GM18498 (cell line): Measurements from ENCODE around the gene SEC24A.
"Not testable (repeated sequence)": the region's sequence is repeated elsewhere in the genome, so short reads cannot be mapped to it uniquely, and the experiment has no call there.

Experiments used
- ATAC-seq: cut with Tn5 transposase; IDR thresholded peaks from one replicate; pipeline ENCODE4 v1.9.1; 2021; ENCODE audit warnings: mild to moderate bottlenecking, moderate library complexity; ENCODE audit not compliant: unreplicated experiment

The SEC24A gene

GRCh38 chr5:134648425-134649162 is at the start of gene SEC24A:
Gene SEC24A (plus strand): TSS chr5:134648785. CDS start chr5:134649077, 292 bp downstream.
- ATAC-seq: peak; percentile 87

GRCh38 chr5:134599820-134600219 is 48.8 kb upstream of the SEC24A start:
- not testable (repeated sequence) for ATAC-seq

GRCh38 chr5:134600600-134600999 is 48.0 kb upstream of the SEC24A start:
- no peak for ATAC-seq

GRCh38 chr5:134603059-134603458 is 45.5 kb upstream of the SEC24A start:
- peak; percentile 58 for ATAC-seq

- ATAC-seq: no peak
These were observed 43.7 kb upstream of the SEC24A start for GRCh38 chr5:134604908-134605307.

- no peak for ATAC-seq
These were observed 41.9 kb upstream of the SEC24A start for GRCh38 chr5:134606726-134607125.

GRCh38 chr5:134608555-134608954 is 40.0 kb upstream of the SEC24A start:
- ATAC-seq: peak; percentile 40

- ATAC-seq: peak; percentile 60
These were observed 39.2 kb upstream of the SEC24A start for GRCh38 chr5:134609232-134609851.

GRCh38 chr5:134610725-134611124 is 37.9 kb upstream of the SEC24A start:
- no peak for ATAC-seq

GRCh38 chr5:134611515-134611914 is 37.1 kb upstream of the SEC24A start:
- no peak for ATAC-seq

- no peak for ATAC-seq
These were observed 34.0 kb upstream of the SEC24A start for GRCh38 chr5:134614450-134615085.

- no peak for ATAC-seq
These were observed 28.0 kb upstream of the SEC24A start for GRCh38 chr5:134620634-134621033.

GRCh38 chr5:134625559-134625958 is 23.0 kb upstream of the SEC24A start:
- ATAC-seq: no peak

- ATAC-seq: no peak
These were observed 22.1 kb upstream of the SEC24A start for GRCh38 chr5:134626369-134627014.

GRCh38 chr5:134634227-134634626 is 14.4 kb upstream of the SEC24A start:
- ATAC-seq: no peak

- not testable (repeated sequence) for ATAC-seq
These were observed 13.2 kb upstream of the SEC24A start for GRCh38 chr5:134635366-134635765.

GRCh38 chr5:134637116-134637721 is 11.4 kb upstream of the SEC24A start:
- no peak for ATAC-seq

GRCh38 chr5:134638760-134639201 is 9.8 kb upstream of the SEC24A start:
- ATAC-seq: no peak

- ATAC-seq: peak; percentile 49
These were observed 5.6 kb upstream of the SEC24A start for GRCh38 chr5:134642931-134643530.

GRCh38 chr5:134647750-134648424 is 698 bp upstream of the SEC24A start:
- peak; percentile 32 for ATAC-seq
